ENCODE data around the gene RAMP1.
"Not testable (repeated sequence)": the region's sequence is repeated elsewhere in the genome, so short reads cannot be mapped to it uniquely, and the experiment has no call there.

The RAMP1 gene
- 0 to 0.30 (median 0.06) reads per million in 9 experiments for total RNA-seq

- no peaks in the 10 kb centered on the region for H3K9me3 Mint-ChIP-seq
- H3K4me3 Mint-ChIP-seq: peak within 1 kb of the TSS in 1 of 2 donors; percentile 33
- H3K4me1 Mint-ChIP-seq (ENCODE audit: low read depth in 2 of 2): peaks cover 3 to 8% of the 10 kb centered on the region in 2 donors
- H3K27me3 Mint-ChIP-seq: peaks cover 36 to 68% of the 10 kb centered on the region in 2 donors
- H3K36me3 Mint-ChIP-seq (ENCODE audit: insufficient read depth): no peaks in the 10 kb centered on the region
- H3K27ac Mint-ChIP-seq: no peak within 1 kb of the TSS
- DNase-seq (no peak), ATAC-seq (replicated peaks) (peak; percentile 22)
These were observed at the start of gene RAMP1 for GRCh38 chr2:237859533-237860272. Gene RAMP1 (plus strand): TSS chr2:237859623. CDS start chr2:237859676, 53 bp downstream.

GRCh38 chr2:237815637-237816036, 43.8 kb upstream of the RAMP1 start:
- no peaks in the 10 kb centered on the region for H3K4me1 Mint-ChIP-seq (ENCODE audit: low read depth in 2 of 2)
- no peaks in the 10 kb centered on the region for H3K36me3 Mint-ChIP-seq (ENCODE audit: insufficient read depth)
- H3K9me3 Mint-ChIP-seq: no peaks in the 10 kb centered on the region
- no peak overlapping the region for H3K4me3 Mint-ChIP-seq
- no peak for ATAC-seq (replicated peaks)
- DNase-seq: no peak
- H3K27ac Mint-ChIP-seq: no peak overlapping the region
- no peaks in the 10 kb centered on the region for H3K27me3 Mint-ChIP-seq

- Mint-ChIP-seq H3K4me3 (no peak overlapping the region), H3K4me1 (ENCODE audit: low read depth in 2 of 2) (no peaks in the 10 kb centered on the region), H3K27me3 (no peaks in the 10 kb centered on the region), H3K9me3 (no peaks in the 10 kb centered on the region), H3K36me3 (ENCODE audit: insufficient read depth) (no peaks in the 10 kb centered on the region), H3K27ac (no peak overlapping the region)
- ATAC-seq (replicated peaks) (no peak), DNase-seq (no peak)
These were observed 42.9 kb upstream of the RAMP1 start for GRCh38 chr2:237816531-237816930.

GRCh38 chr2:237818066-237818473, 41.4 kb upstream of the RAMP1 start:
- Mint-ChIP-seq H3K36me3 (ENCODE audit: insufficient read depth) (no peaks in the 10 kb centered on the region), H3K27ac (no peak overlapping the region), H3K27me3 (no peaks in the 10 kb centered on the region), H3K4me1 (ENCODE audit: low read depth in 2 of 2) (no peaks in the 10 kb centered on the region), H3K9me3 (no peaks in the 10 kb centered on the region), H3K4me3 (no peak overlapping the region)
- DNase-seq (no peak), ATAC-seq (replicated peaks) (no peak)

GRCh38 chr2:237819231-237819630, 40.2 kb upstream of the RAMP1 start:
- Mint-ChIP-seq H3K36me3 (ENCODE audit: insufficient read depth) (no peaks in the 10 kb centered on the region), H3K27me3 (no peaks in the 10 kb centered on the region), H3K9me3 (no peaks in the 10 kb centered on the region), H3K4me1 (ENCODE audit: low read depth in 2 of 2) (no peaks in the 10 kb centered on the region), H3K27ac (no peak overlapping the region), H3K4me3 (no peak overlapping the region)
- DNase-seq (no peak), ATAC-seq (replicated peaks) (no peak)

- Mint-ChIP-seq H3K9me3 (no peaks in the 10 kb centered on the region), H3K27ac (no peak overlapping the region), H3K36me3 (ENCODE audit: insufficient read depth) (peaks cover 3% of the 10 kb centered on the region), H3K4me1 (ENCODE audit: low read depth in 2 of 2) (no peaks in the 10 kb centered on the region), H3K4me3 (no peak overlapping the region), H3K27me3 (no peaks in the 10 kb centered on the region)
- DNase-seq (no peak), ATAC-seq (replicated peaks) (no peak)
These were observed 39.0 kb upstream of the RAMP1 start for GRCh38 chr2:237820421-237820820.

- Mint-ChIP-seq H3K27me3 (no peaks in the 10 kb centered on the region), H3K9me3 (no peaks in the 10 kb centered on the region), H3K4me3 (no peak overlapping the region), H3K36me3 (ENCODE audit: insufficient read depth) (peaks cover 3% of the 10 kb centered on the region), H3K4me1 (ENCODE audit: low read depth in 2 of 2) (no peaks in the 10 kb centered on the region), H3K27ac (no peak overlapping the region)
- DNase-seq (no peak), ATAC-seq (replicated peaks) (no peak)
These were observed 35.9 kb upstream of the RAMP1 start for GRCh38 chr2:237823544-237823943.

- DNase-seq: no peak
- Mint-ChIP-seq H3K36me3 (ENCODE audit: insufficient read depth) (peaks cover 3% of the 10 kb centered on the region), H3K4me3 (no peak overlapping the region)
These were observed 35.3 kb upstream of the RAMP1 start for GRCh38 chr2:237824085-237824484.

GRCh38 chr2:237827421-237827987, 31.9 kb upstream of the RAMP1 start:
- H3K27ac Mint-ChIP-seq: no peak overlapping the region
- no peaks in the 10 kb centered on the region for H3K4me1 Mint-ChIP-seq (ENCODE audit: low read depth in 2 of 2)
- H3K36me3 Mint-ChIP-seq (ENCODE audit: insufficient read depth): peaks cover 3% of the 10 kb centered on the region
- ATAC-seq (replicated peaks): no peak
- no peak overlapping the region for H3K4me3 Mint-ChIP-seq
- no peaks in the 10 kb centered on the region for H3K27me3 Mint-ChIP-seq
- no peaks in the 10 kb centered on the region for H3K9me3 Mint-ChIP-seq
- no peak for DNase-seq

More at GRCh38 chr2:237824085-237824484, 35.3 kb upstream of the RAMP1 start:
- no peaks in the 10 kb centered on the region for H3K9me3 Mint-ChIP-seq
- ATAC-seq (replicated peaks): no peak
- H3K4me1 Mint-ChIP-seq (ENCODE audit: low read depth in 2 of 2): no peaks in the 10 kb centered on the region
- H3K27me3 Mint-ChIP-seq: no peaks in the 10 kb centered on the region
- H3K27ac Mint-ChIP-seq: no peak overlapping the region

- H3K9me3 Mint-ChIP-seq: no peaks in the 10 kb centered on the region
- no peaks in the 10 kb centered on the region for H3K36me3 Mint-ChIP-seq (ENCODE audit: insufficient read depth)
- H3K4me1 Mint-ChIP-seq (ENCODE audit: low read depth in 2 of 2): no peaks in the 10 kb centered on the region
- H3K27me3 Mint-ChIP-seq: no peaks in the 10 kb centered on the region
- ATAC-seq (replicated peaks) (no peak), DNase-seq (no peak)
- H3K27ac Mint-ChIP-seq: no peak overlapping the region
- no peak overlapping the region for H3K4me3 Mint-ChIP-seq
These were observed 28.9 kb upstream of the RAMP1 start for GRCh38 chr2:237830522-237830921.

GRCh38 chr2:237833546-237833945, 25.9 kb upstream of the RAMP1 start:
- Mint-ChIP-seq H3K4me3 (no peak overlapping the region), H3K4me1 (ENCODE audit: low read depth in 2 of 2) (no peaks in the 10 kb centered on the region), H3K9me3 (no peaks in the 10 kb centered on the region), H3K36me3 (ENCODE audit: insufficient read depth) (no peaks in the 10 kb centered on the region), H3K27ac (no peak overlapping the region), H3K27me3 (no peaks in the 10 kb centered on the region)
- no peak for DNase-seq
- ATAC-seq (replicated peaks): no peak

GRCh38 chr2:237835372-237835771, 24.1 kb upstream of the RAMP1 start:
- no peaks in the 10 kb centered on the region for H3K27me3 Mint-ChIP-seq
- H3K4me3 Mint-ChIP-seq: no peak overlapping the region
- peak overlapping the region in 1 of 2 donors; percentile 51 for H3K27ac Mint-ChIP-seq
- H3K9me3 Mint-ChIP-seq: no peaks in the 10 kb centered on the region
- DNase-seq (no peak), ATAC-seq (replicated peaks) (no peak)
- H3K36me3 Mint-ChIP-seq (ENCODE audit: insufficient read depth): no peaks in the 10 kb centered on the region
- H3K4me1 Mint-ChIP-seq (ENCODE audit: low read depth in 2 of 2): no peaks in the 10 kb centered on the region

- no peak for ATAC-seq (replicated peaks)
- H3K4me3 Mint-ChIP-seq: no peak overlapping the region
- no peak for DNase-seq
- no peaks in the 10 kb centered on the region for H3K9me3 Mint-ChIP-seq
- no peaks in the 10 kb centered on the region for H3K36me3 Mint-ChIP-seq (ENCODE audit: insufficient read depth)
- no peak overlapping the region for H3K27ac Mint-ChIP-seq
- peaks cover 0 to 2% of the 10 kb centered on the region in 2 donors for H3K27me3 Mint-ChIP-seq
- H3K4me1 Mint-ChIP-seq (ENCODE audit: low read depth in 2 of 2): no peaks in the 10 kb centered on the region
These were observed 18.4 kb upstream of the RAMP1 start for GRCh38 chr2:237841051-237841450.

- DNase-seq; ATAC-seq (replicated peaks); H3K4me3 Mint-ChIP-seq; H3K9me3 Mint-ChIP-seq; H3K36me3 Mint-ChIP-seq (ENCODE audit: insufficient read depth); H3K27ac Mint-ChIP-seq; H3K4me1 Mint-ChIP-seq (ENCODE audit: low read depth in 2 of 2): not testable (repeated sequence)
- H3K27me3 Mint-ChIP-seq: peaks cover 10 to 19% of the 10 kb centered on the region in 2 donors
These were observed 10.5 kb upstream of the RAMP1 start for GRCh38 chr2:237848940-237849339.

Measured in effector memory CD8-positive, alpha-beta T cell (primary cell).